Stimulated activated CD4-positive, alpha-beta T cell treated with anti-CD3 and anti-CD28 coated beads, Interleukin-4, amount 100 ng/mL, for 1 hour (primary cell): ENCODE measurements around the gene GOLGA8B.
A peak's percentile ranks its signal among the peaks of the same experiment; 100 is the strongest.
"Not testable (repeated sequence)": the region's sequence is repeated elsewhere in the genome, so short reads cannot be mapped to it uniquely, and the experiment has no call there.

Experiments
- DNase-seq: peaks from one replicate; pipeline ENCODE4 v3.0.0-alpha.2; 2020

The GOLGA8B gene

DNA sequence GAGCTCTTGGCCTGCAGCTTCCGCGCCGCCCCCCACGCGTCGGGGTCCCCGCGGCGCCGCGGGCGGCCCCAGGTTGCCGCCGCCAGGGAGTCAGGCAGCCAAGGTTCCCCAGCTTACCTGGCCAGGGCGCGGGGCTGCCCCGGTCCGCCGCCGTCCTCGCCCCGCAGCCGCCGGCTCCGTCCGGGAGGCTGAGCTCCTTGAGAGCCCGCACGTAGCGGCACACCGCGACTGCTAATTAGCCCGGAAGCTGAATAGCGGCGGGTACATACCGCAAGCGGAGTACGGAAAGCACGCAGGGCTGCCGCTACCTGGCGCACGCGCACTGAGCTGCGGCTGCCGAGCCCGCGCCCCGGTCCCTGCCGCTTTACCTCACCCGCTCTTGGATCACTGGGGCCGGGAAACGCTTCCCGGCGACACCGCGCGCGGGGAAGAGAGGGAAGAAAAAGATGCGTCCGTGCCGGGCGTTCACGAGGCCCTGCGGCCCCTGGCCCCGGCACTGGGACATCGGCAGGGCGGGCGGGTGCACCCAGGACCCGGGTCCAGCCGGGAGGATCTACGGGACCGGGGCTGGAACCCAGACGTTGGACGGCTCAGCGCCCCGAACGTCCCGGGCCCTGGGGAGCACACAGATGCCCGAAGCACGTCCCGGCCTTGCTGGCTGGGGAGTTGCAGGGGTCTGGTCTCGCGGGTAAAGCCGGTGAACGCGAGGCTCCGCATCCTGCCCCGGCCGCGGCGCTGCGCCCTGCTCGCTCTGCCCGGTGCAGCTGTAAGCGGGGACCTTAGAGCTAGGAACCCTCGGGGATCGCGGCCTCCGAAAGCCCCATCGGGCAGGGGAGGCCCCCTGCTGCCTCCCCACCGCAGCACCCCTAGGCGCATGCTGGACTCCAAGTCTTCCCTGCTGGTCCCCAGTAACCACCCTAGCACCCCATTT lies at the start of gene GOLGA8B:
TSS of gene GOLGA8B (minus strand) at position 253 of the 931 bp plus-strand sequence. CDS start 47,739 bp downstream, outside the sequence.
- DNase-seq, result peak; percentile 79

- not testable (repeated sequence) for DNase-seq
These were observed 49.7 kb upstream of the GOLGA8B start for GRCh38 chr15:34633165-34633564.

DNA sequence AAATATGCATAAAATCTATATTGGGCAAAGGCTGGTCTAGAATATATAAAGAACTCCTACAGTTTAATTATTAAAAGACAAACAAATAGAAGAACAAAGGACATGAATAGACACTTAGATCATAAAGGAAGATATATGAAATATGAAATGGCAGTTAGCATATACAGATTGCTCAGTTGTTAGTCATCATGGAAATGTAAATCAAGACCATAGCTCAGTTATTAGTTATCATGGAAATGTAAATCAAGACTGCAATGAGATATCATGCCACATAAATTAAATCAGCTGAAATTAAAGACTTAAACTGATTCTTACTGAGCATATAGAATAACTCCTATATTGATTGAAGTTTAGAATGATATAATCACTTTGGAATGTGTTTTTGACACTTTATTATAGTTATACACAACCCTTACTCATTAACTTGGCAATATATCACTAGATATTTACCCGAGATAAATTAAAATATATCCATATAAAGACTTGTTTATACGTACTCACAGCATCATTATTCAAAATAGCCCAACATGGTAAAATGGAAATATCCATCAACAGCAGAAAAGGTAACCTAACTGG lies 45.2 kb upstream of the GOLGA8B start:
- DNase-seq, result no peak

GRCh38 chr15:34625007-34625406 lies 41.6 kb upstream of the GOLGA8B start:
- no peak for DNase-seq

- DNase-seq, result no peak
These were observed 38.2 kb upstream of the GOLGA8B start for GRCh38 chr15:34621675-34622074.

- DNase-seq, result no peak
These were observed 37.4 kb upstream of the GOLGA8B start for GRCh38 chr15:34620814-34621213.

DNA sequence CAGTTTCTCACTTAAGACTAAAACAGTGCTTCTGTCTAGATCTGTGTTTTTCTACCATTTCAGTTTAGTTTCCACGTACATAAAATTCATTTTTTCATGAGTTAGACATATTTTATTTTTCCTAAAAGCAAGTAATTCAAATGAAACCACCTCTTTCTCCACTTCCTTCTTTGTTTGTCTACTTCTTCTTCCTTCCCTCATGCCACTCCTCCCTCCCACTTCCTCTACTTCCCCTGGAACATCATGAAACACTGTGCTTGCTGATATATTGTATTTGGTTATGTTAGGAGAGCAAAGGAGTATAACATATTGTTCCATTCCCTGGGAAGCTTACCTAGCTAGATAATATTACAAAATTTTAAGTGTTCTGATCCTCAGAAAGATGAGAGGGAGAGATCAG lies 36.7 kb upstream of the GOLGA8B start:
- no peak for DNase-seq

GRCh38 chr15:34619151-34619550 lies 35.7 kb upstream of the GOLGA8B start:
- DNase-seq, result no peak

- no peak for DNase-seq
These were observed 34.6 kb upstream of the GOLGA8B start for GRCh38 chr15:34618073-34618472.

GRCh38 chr15:34616613-34617012 lies 33.2 kb upstream of the GOLGA8B start:
- no peak for DNase-seq

GRCh38 chr15:34613997-34614396 lies 30.5 kb upstream of the GOLGA8B start:
- DNase-seq, result no peak

DNA sequence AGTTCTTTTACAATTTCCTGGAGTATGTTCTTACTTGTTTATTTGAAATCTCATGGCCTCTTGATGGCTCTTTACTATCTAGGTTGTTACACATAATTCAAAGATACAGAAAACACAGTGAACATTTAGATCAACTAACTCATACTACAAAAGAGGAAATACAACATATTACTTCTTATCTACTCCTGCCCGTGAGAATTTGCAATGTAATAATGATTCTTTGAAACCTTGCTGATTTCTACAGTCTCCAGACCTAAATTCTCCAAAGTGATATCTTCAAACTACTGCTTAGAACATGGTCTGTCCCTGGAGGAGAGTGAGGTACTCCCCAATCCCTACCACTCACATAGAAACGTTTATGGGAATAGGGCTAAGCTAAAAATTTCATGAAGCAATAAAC lies 29.9 kb upstream of the GOLGA8B start:
- no peak for DNase-seq

- DNase-seq, result no peak
These were observed 26.9 kb upstream of the GOLGA8B start for GRCh38 chr15:34610354-34610753.

DNA sequence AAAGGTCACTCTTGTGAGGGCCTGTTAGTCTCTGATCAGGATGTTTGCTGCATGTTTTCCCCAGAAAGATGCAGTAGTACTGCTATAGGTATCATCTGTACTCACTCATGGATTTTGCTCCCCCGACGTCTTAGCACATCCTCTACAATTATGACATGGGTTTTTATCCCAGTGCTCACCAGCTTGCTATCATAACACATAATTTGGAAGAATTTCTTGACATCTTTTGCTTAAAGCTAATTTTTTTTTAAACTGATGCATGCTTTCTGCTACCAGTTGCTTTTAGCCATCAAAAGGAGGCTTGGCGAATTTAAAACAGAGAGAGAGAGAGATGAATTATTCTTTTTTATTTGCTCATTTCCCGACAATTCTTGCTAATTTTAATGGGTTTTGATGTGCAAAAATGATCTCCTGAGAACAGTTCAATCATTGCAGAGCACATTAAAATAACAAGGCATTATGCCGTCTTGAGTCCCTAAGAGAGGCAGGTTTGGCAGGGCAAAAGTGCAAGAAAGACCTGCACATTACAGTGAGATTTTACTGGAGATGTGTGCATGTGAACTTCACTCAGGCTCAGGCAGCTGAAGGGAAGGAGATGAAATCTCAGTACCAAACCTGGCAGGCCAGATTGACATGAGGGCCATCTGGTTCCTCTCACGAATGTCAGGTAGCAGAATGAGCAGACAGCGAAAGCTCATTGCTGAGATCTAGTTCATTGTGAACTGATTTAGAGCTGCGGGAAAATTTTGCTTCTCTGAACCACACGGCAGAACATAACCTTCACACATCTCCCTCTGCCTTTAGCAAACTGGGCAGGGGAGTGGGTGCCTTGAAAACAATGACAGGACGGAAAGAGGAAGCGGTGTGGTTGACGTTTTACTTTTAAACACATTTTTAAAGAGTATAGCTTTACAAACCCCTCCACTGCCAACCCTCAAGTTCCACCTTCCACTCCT lies 25.9 kb upstream of the GOLGA8B start:
- no peak for DNase-seq

- DNase-seq, result no peak
These were observed 25.1 kb upstream of the GOLGA8B start for GRCh38 chr15:34608517-34608916.

- DNase-seq, result no peak
These were observed 24.4 kb upstream of the GOLGA8B start for GRCh38 chr15:34607832-34608231.

GRCh38 chr15:34606545-34606944 lies 23.1 kb upstream of the GOLGA8B start:
- no peak for DNase-seq

- no peak for DNase-seq
These were observed 22.7 kb upstream of the GOLGA8B start for GRCh38 chr15:34606131-34606530.

DNA sequence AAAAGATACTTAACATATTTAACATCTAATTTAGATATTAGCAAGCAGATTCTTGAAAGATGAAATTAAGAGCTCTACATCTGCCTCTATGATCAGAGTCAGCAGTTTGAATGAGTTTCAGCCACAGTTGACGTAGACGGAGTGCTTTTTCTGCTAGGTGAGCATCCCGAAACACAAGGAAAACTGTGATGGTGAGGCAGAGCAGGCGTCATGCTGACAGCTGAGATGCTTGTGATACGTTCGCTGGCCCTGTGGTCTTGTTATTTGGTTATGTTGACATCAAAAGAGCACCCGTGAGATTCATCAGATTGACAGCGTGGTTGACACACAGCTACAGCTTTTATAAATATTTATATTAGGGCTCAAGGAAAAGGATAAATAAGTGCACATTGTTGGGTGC lies 19.6 kb upstream of the GOLGA8B start:
- no peak for DNase-seq

GRCh38 chr15:34600923-34601322 lies 17.5 kb upstream of the GOLGA8B start:
- no peak for DNase-seq

- DNase-seq, result no peak
These were observed 15.5 kb upstream of the GOLGA8B start for GRCh38 chr15:34598799-34599585.

GRCh38 chr15:34597316-34597715 lies 13.9 kb upstream of the GOLGA8B start:
- DNase-seq, result no peak
